Measurements from ENCODE around the gene NAV2. TPM values are rescaled to one million over a fixed set of nuclear protein-coding genes. Genes with fewer than 3 reads are reported as not detected.

The NAV2 gene
- total RNA-seq, 2 donors from 2014 or later, result 0.37 to 0.58 TPM

- Mint-ChIP-seq H3K9me3 (no peaks in the 10 kb centered on the region), H3K27ac (no peak overlapping the region), H3K27me3 (peaks cover 3% of the 10 kb centered on the region)
Observed at GRCh38 chr11:19972651-19973050, 260.0 kb downstream of the NAV2 start.

GRCh38 chr11:19973136-19973635, 260.5 kb downstream of the NAV2 start:
- H3K27ac Mint-ChIP-seq, result no peak overlapping the region
- no peak for ATAC-seq (replicated peaks)

More at GRCh38 chr11:19972651-19973050, 260.0 kb downstream of the NAV2 start:
- Mint-ChIP-seq H3K4me1 (peaks cover 3% of the 10 kb centered on the region), H3K36me3 (ENCODE audit: low read depth) (no peaks in the 10 kb centered on the region), H3K4me3 (no peak overlapping the region)
- ATAC-seq (replicated peaks), result no peak

GRCh38 chr11:19974886-19975285, 262.2 kb downstream of the NAV2 start:
- Mint-ChIP-seq H3K4me1 (peaks cover 9% of the 10 kb centered on the region), H3K27me3 (no peaks in the 10 kb centered on the region), H3K36me3 (ENCODE audit: low read depth) (no peaks in the 10 kb centered on the region), H3K4me3 (no peak overlapping the region), H3K27ac (no peak overlapping the region), H3K9me3 (no peaks in the 10 kb centered on the region)
- no peak for ATAC-seq (replicated peaks)

More at GRCh38 chr11:19973136-19973635, 260.5 kb downstream of the NAV2 start:
- Mint-ChIP-seq H3K4me3 (no peak overlapping the region), H3K27me3 (peaks cover 3% of the 10 kb centered on the region), H3K9me3 (no peaks in the 10 kb centered on the region), H3K36me3 (ENCODE audit: low read depth) (no peaks in the 10 kb centered on the region), H3K4me1 (peaks cover 3% of the 10 kb centered on the region)

- H3K27ac Mint-ChIP-seq, result no peak overlapping the region
- no peaks in the 10 kb centered on the region for H3K36me3 Mint-ChIP-seq (ENCODE audit: low read depth)
- H3K27me3 Mint-ChIP-seq, result no peaks in the 10 kb centered on the region
- H3K9me3 Mint-ChIP-seq, result no peaks in the 10 kb centered on the region
- no peak for ATAC-seq (replicated peaks)
- no peak overlapping the region for H3K4me3 Mint-ChIP-seq
- H3K4me1 Mint-ChIP-seq, result peaks cover 9% of the 10 kb centered on the region
Observed at GRCh38 chr11:19975414-19975990, 262.9 kb downstream of the NAV2 start.

GRCh38 chr11:19976281-19976941, 263.8 kb downstream of the NAV2 start:
- H3K27me3 Mint-ChIP-seq, result no peaks in the 10 kb centered on the region
- H3K9me3 Mint-ChIP-seq, result no peaks in the 10 kb centered on the region
- H3K4me3 Mint-ChIP-seq, result no peak overlapping the region
- H3K27ac Mint-ChIP-seq, result no peak overlapping the region
- H3K4me1 Mint-ChIP-seq, result peaks cover 6% of the 10 kb centered on the region
- H3K36me3 Mint-ChIP-seq (ENCODE audit: low read depth), result no peaks in the 10 kb centered on the region
- ATAC-seq (replicated peaks), result no peak

- Mint-ChIP-seq H3K4me3 (no peak overlapping the region), H3K27me3 (no peaks in the 10 kb centered on the region), H3K9me3 (no peaks in the 10 kb centered on the region), H3K4me1 (peaks cover 6% of the 10 kb centered on the region), H3K27ac (no peak overlapping the region), H3K36me3 (ENCODE audit: low read depth) (no peaks in the 10 kb centered on the region)
- ATAC-seq (replicated peaks), result no peak
Observed at GRCh38 chr11:19977941-19978340, 265.3 kb downstream of the NAV2 start.

GRCh38 chr11:19978668-19979518, 266.3 kb downstream of the NAV2 start:
- Mint-ChIP-seq H3K36me3 (ENCODE audit: low read depth) (no peaks in the 10 kb centered on the region), H3K27ac (no peak overlapping the region), H3K4me1 (peaks cover 6% of the 10 kb centered on the region), H3K9me3 (no peaks in the 10 kb centered on the region), H3K27me3 (no peaks in the 10 kb centered on the region), H3K4me3 (no peak overlapping the region)
- peak; percentile 84 for ATAC-seq (replicated peaks)

- H3K27me3 Mint-ChIP-seq, result no peaks in the 10 kb centered on the region
- ATAC-seq (replicated peaks), result no peak
- H3K4me3 Mint-ChIP-seq, result no peak overlapping the region
- no peaks in the 10 kb centered on the region for H3K9me3 Mint-ChIP-seq
- H3K36me3 Mint-ChIP-seq (ENCODE audit: low read depth), result no peaks in the 10 kb centered on the region
- H3K27ac Mint-ChIP-seq, result no peak overlapping the region
- peaks cover 6% of the 10 kb centered on the region for H3K4me1 Mint-ChIP-seq
Observed at GRCh38 chr11:19979519-19979845, 266.8 kb downstream of the NAV2 start.

- Mint-ChIP-seq H3K27ac (no peak overlapping the region), H3K4me3 (no peak overlapping the region), H3K4me1 (peaks cover 6% of the 10 kb centered on the region), H3K27me3 (no peaks in the 10 kb centered on the region), H3K9me3 (no peaks in the 10 kb centered on the region), H3K36me3 (ENCODE audit: low read depth) (no peaks in the 10 kb centered on the region)
- no peak for ATAC-seq (replicated peaks)
Observed at GRCh38 chr11:19980388-19980787, 267.8 kb downstream of the NAV2 start.

- Mint-ChIP-seq H3K27ac (no peak overlapping the region), H3K9me3 (no peaks in the 10 kb centered on the region), H3K27me3 (no peaks in the 10 kb centered on the region), H3K4me1 (peaks cover 6% of the 10 kb centered on the region), H3K4me3 (no peak overlapping the region), H3K36me3 (ENCODE audit: low read depth) (no peaks in the 10 kb centered on the region)
- ATAC-seq (replicated peaks), result no peak
Observed at GRCh38 chr11:19980957-19981669, 268.5 kb downstream of the NAV2 start.

- H3K4me1 Mint-ChIP-seq, result peaks cover 6% of the 10 kb centered on the region
- no peak for ATAC-seq (replicated peaks)
- H3K36me3 Mint-ChIP-seq (ENCODE audit: low read depth), result no peaks in the 10 kb centered on the region
- no peak overlapping the region for H3K27ac Mint-ChIP-seq
- no peaks in the 10 kb centered on the region for H3K27me3 Mint-ChIP-seq
- H3K4me3 Mint-ChIP-seq, result no peak overlapping the region
- H3K9me3 Mint-ChIP-seq, result no peaks in the 10 kb centered on the region
Observed at GRCh38 chr11:19982774-19983495, 270.3 kb downstream of the NAV2 start.

- no peak overlapping the region for H3K4me3 Mint-ChIP-seq
- no peaks in the 10 kb centered on the region for H3K36me3 Mint-ChIP-seq (ENCODE audit: low read depth)
- H3K9me3 Mint-ChIP-seq, result no peaks in the 10 kb centered on the region
- H3K4me1 Mint-ChIP-seq, result no peaks in the 10 kb centered on the region
- no peak overlapping the region for H3K27ac Mint-ChIP-seq
- H3K27me3 Mint-ChIP-seq, result no peaks in the 10 kb centered on the region
- ATAC-seq (replicated peaks), result no peak
Observed at GRCh38 chr11:19984048-19984742, 271.6 kb downstream of the NAV2 start.

- H3K36me3 Mint-ChIP-seq (ENCODE audit: low read depth), result no peaks in the 10 kb centered on the region
- no peaks in the 10 kb centered on the region for H3K4me1 Mint-ChIP-seq
- no peak for ATAC-seq (replicated peaks)
- no peaks in the 10 kb centered on the region for H3K9me3 Mint-ChIP-seq
- no peak overlapping the region for H3K27ac Mint-ChIP-seq
- no peak overlapping the region for H3K4me3 Mint-ChIP-seq
- H3K27me3 Mint-ChIP-seq, result no peaks in the 10 kb centered on the region
Observed at GRCh38 chr11:19985111-19985510, 272.5 kb downstream of the NAV2 start.
